HUES64 (cell line): ENCODE data around the gene PRRX1.

ENCODE experiments used
- H3K27ac ChIP-seq: 2 replicates; pipeline ENCODE4 v1.7.0; 2013; ENCODE audit warnings: low read depth, low read length, inconsistent platforms
- H3K27me3 ChIP-seq: 2 replicates; pipeline ENCODE4 v1.6.1; 2013; ENCODE audit warnings: mild to moderate bottlenecking, low read length; ENCODE audit not compliant: insufficient read depth
- H3K36me3 ChIP-seq: 2 replicates; pipeline ENCODE4 v1.6.1; 2013; ENCODE audit warnings: mild to moderate bottlenecking, low read length; ENCODE audit not compliant: insufficient read depth
- H3K4me1 ChIP-seq: 2 replicates; pipeline ENCODE4 v1.6.1; 2013; ENCODE audit warnings: mild to moderate bottlenecking, low read length, moderate library complexity; ENCODE audit not compliant: insufficient read depth
- H3K4me3 ChIP-seq: 2 replicates; pipeline ENCODE4 v1.5.1; 2013; ENCODE audit warnings: mild to moderate bottlenecking, low read length, moderate library complexity
- H3K9ac ChIP-seq: 2 replicates; pipeline ENCODE4 v1.6.1; 2013; ENCODE audit warnings: mild to moderate bottlenecking, low read depth, low read length
- H3K9me3 ChIP-seq: 2 replicates; pipeline ENCODE4 v1.6.1; 2013; ENCODE audit warnings: low read depth, low read length; ENCODE audit not compliant: insufficient read depth
- WGBS: fragments of 150-250, 120-280 bp; methylation state at CpG from one replicate; pipeline ENCODE4 v1.1.7; 2013; ENCODE audit warnings: missing lambda C conversion rate; 5-methylcytosine and 5-hydroxymethylcytosine counted together

The PRRX1 gene

GRCh38 chr1:170657275-170657853 lies 6.6 kb upstream of the PRRX1 start:
- 55% methylated on average over 4 of the region's 4 CpGs for WGBS
- Histone ChIP-seq H3K27ac (no peak overlapping the region), H3K9me3 (no peaks in the 10 kb centered on the region), H3K4me3 (no peak overlapping the region), H3K36me3 (no peaks in the 10 kb centered on the region), H3K27me3 (peaks cover 48% of the 10 kb centered on the region), H3K4me1 (peaks cover 23% of the 10 kb centered on the region), H3K9ac (no peak overlapping the region)

- H3K4me1 ChIP-seq, result peaks cover 33% of the 10 kb centered on the region
- no peak overlapping the region for H3K27ac ChIP-seq
- H3K27me3 ChIP-seq, result peaks cover 69% of the 10 kb centered on the region
- peak overlapping the region; percentile 63; the same call in 1 of the 2 replicates for H3K4me3 ChIP-seq
- no peaks in the 10 kb centered on the region for H3K36me3 ChIP-seq
- no peaks in the 10 kb centered on the region for H3K9me3 ChIP-seq
- H3K9ac ChIP-seq, result no peak overlapping the region
- WGBS, result 53% methylated on average over 12 of the region's 13 CpGs
Measured at GRCh38 chr1:170659399-170660035, 4.4 kb upstream of the PRRX1 start.

DNA sequence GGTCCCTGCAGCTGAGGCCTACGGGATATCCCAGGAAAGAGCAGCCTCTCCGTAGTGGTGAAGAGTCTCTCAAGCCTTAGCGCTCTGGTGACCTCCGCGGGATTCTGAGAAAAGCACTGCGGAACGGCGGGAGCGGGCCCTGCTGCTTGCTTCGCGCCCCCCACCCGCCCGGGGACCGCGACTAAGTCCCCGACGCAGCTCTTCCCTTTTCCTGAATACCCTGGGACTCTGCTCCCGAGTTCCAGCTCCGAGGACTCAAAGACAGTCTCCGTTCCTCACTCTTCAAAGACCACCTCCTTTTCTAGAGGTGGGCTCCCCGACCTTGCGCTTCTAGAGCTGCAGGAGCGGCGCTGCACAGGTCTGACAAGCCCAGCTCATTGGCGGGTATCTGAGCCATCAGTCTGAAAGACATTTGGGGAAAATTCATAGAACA lies 3.6 kb upstream of the PRRX1 start:
- Histone ChIP-seq H3K27ac (no peak overlapping the region), H3K9me3 (no peaks in the 10 kb centered on the region), H3K36me3 (no peaks in the 10 kb centered on the region), H3K9ac (no peak overlapping the region), H3K4me1 (peaks cover 39% of the 10 kb centered on the region), H3K4me3 (peak overlapping the region; percentile 63), H3K27me3 (peaks cover 77% of the 10 kb centered on the region)
- 1% methylated on average over 25 of the region's 25 CpGs for WGBS

- H3K27me3 ChIP-seq, result peaks cover 84% of the 10 kb centered on the region
- no peaks in the 10 kb centered on the region for H3K36me3 ChIP-seq
- no peak overlapping the region for H3K27ac ChIP-seq
- H3K9ac ChIP-seq, result no peak overlapping the region
- 1% methylated on average over 52 of the region's 54 CpGs for WGBS
- no peaks in the 10 kb centered on the region for H3K9me3 ChIP-seq
- peaks cover 43% of the 10 kb centered on the region for H3K4me1 ChIP-seq
- peak overlapping the region; percentile 63 for H3K4me3 ChIP-seq
Measured at GRCh38 chr1:170660871-170661645, 2.9 kb upstream of the PRRX1 start.

GRCh38 chr1:170661646-170662411 lies 2.1 kb upstream of the PRRX1 start:
- under 1% methylated on average over 20 of the region's 31 CpGs for WGBS
- no peak overlapping the region for H3K9ac ChIP-seq
- peaks cover 90% of the 10 kb centered on the region for H3K27me3 ChIP-seq
- H3K27ac ChIP-seq, result no peak overlapping the region
- H3K36me3 ChIP-seq, result no peaks in the 10 kb centered on the region
- H3K4me3 ChIP-seq, result peak overlapping the region; percentile 63
- H3K9me3 ChIP-seq, result no peaks in the 10 kb centered on the region
- H3K4me1 ChIP-seq, result peaks cover 43% of the 10 kb centered on the region

DNA sequence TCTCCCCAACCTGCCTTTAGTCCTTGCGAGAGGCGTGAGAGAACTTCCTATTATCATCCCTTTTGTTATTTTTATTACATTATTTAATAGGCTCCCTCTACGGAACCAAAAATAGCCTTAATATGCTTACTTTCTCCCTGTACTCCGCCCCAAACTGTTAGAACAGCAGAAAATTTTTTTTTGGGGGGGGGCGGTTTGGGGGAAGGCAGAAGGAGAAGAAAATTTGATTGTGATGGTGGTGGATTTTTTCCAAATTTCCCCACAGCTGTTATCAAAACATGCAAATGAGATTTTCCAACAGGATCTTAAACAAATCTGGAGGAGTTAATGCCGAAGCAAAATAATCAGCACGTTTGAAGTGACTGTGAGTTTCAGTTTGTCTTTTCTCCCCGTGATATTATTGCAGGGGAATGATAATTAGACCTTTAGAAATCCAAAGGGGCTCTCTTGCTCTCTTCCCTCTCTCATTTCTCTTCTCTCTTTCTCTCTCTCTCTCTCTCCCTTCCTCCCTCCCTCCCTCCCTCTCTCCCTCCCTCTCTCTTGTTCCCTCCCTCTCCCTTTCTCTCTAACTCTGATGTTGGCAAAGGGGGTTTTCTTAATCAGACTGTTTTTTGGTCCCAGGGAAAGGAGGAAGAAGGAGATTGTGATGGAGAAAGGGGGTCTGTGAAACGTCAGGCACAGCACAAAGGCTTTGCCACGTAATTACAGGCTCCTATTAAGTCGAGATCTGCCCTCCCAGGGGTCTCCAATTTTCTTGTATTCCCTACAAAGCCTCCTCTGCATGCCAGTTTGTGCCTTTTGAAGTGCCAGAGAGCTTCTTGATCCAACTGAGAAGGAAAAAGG lies 1.1 kb upstream of the PRRX1 start:
- Histone ChIP-seq H3K9ac (no peak overlapping the region), H3K27me3 (peaks cover 99% of the 10 kb centered on the region), H3K27ac (no peak overlapping the region), H3K4me3 (peak overlapping the region; percentile 63), H3K9me3 (no peaks in the 10 kb centered on the region), H3K4me1 (peaks cover 43% of the 10 kb centered on the region), H3K36me3 (no peaks in the 10 kb centered on the region)
- WGBS, result under 1% methylated on average over 9 of the region's 11 CpGs

- WGBS, result under 1% methylated on average over 8 of the region's 12 CpGs
- no peak overlapping the region for H3K9ac ChIP-seq
- no peak overlapping the region for H3K27ac ChIP-seq
- H3K4me1 ChIP-seq, result peaks cover 49% of the 10 kb centered on the region
- H3K27me3 ChIP-seq, result peaks cover 100% of the 10 kb centered on the region
- H3K36me3 ChIP-seq, result no peaks in the 10 kb centered on the region
- H3K4me3 ChIP-seq, result peak overlapping the region; percentile 63
- no peaks in the 10 kb centered on the region for H3K9me3 ChIP-seq
Measured at GRCh38 chr1:170663404-170664092, 383 bp upstream of the PRRX1 start.

DNA sequence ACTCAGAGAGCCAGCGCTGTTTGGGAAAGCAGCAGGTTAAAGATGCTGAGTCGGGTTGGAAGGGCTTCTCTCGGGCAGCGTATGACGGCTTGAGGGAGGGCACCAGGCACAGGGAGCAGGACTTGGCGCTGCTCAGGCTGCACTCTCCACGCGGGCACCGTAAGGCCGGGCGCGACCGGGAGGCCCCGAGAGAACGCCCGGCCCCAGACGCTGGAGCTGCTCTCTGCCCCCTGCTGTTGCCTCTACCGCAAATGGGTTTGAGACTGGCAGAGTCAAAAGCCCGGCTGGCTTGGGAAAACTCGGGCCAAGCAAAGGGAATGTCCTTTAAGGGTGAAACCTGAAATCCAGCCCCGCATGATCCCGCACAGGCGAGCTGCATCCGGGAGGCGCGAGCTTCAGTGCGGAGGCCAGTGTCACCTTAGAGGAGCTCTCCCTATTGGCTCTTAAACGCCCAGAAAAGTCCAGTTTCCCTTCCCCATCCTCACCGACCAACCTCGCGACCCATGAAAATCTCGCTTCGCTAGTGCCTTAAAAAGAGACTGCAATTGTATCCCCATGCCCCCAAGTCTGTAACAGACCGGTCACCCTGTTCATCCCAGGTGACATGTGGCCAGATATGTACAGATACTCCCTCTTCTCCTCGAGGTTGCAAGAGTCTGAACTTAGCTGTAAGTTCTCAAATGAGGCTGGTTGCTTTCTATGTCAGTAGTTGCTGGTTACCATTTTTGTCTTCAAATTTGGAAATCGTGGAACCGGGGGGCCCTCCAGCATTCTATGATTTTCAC lies 1.1 kb downstream of the PRRX1 start:
- H3K9ac ChIP-seq, result peak overlapping the region; percentile 28; the same call in 1 of the 2 replicates
- peak overlapping the region; percentile 63 for H3K4me3 ChIP-seq
- H3K27ac ChIP-seq, result no peak overlapping the region

DNA sequence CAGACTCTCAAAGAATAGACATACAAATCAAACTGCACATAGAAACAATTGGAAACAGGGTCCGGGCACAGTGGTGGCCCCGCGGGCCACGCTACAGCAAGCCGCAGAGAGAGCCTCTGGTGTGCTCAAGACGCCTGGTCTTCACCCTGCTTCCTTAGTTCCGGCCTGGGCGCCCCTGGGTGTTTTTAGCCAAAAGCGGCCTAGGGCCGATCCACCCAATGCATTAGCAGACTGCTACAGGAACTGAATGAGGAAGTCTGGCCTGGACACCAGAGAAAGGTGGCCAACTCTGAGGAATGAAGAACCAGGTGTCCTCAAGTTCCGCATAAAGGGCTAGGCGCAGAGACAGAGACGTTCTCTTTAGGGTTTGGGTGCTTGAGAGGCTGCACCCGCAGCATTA lies 1.7 kb downstream of the PRRX1 start:
- Histone ChIP-seq H3K9ac (no peak overlapping the region), H3K36me3 (no peaks in the 10 kb centered on the region), H3K9me3 (no peaks in the 10 kb centered on the region), H3K27me3 (peaks cover 100% of the 10 kb centered on the region), H3K4me1 (peaks cover 55% of the 10 kb centered on the region), H3K4me3 (peak overlapping the region; percentile 63), H3K27ac (no peak overlapping the region)
- WGBS, result 75% methylated on average over 14 of the region's 14 CpGs

More for the DNA sequence above, 1.1 kb downstream of the PRRX1 start:
- 11% methylated on average over 37 of the region's 37 CpGs for WGBS
- Histone ChIP-seq H3K4me1 (peaks cover 56% of the 10 kb centered on the region), H3K36me3 (no peaks in the 10 kb centered on the region), H3K9me3 (no peaks in the 10 kb centered on the region), H3K27me3 (peaks cover 100% of the 10 kb centered on the region)
